GM12892 (cell line): ENCODE data around the gene ECHS1.

Source experiments
- POLR2A ChIP-seq: IDR thresholded peaks from 2 replicates; pipeline ENCODE4 v1.6.1; 2011; ENCODE audit warnings: low read depth, low read length, control low read depth
- POLR2AphosphoS5 ChIP-seq: IDR thresholded peaks from 2 replicates; pipeline ENCODE4 v1.6.1; 2011; ENCODE audit warnings: low read depth, low read length, control low read depth

- TF ChIP-seq POLR2AphosphoS5 (no peak), POLR2A (no peak)
These were observed 7.0 kb downstream of the ECHS1 start for GRCh38 chr10:133366130-133366478.
